ENCODE results near the gene ATG10.
"Not testable (repeated sequence)": the region's sequence is repeated elsewhere in the genome, so short reads cannot be mapped to it uniquely, and the experiment has no call there.

ATG10 gene

DNA sequence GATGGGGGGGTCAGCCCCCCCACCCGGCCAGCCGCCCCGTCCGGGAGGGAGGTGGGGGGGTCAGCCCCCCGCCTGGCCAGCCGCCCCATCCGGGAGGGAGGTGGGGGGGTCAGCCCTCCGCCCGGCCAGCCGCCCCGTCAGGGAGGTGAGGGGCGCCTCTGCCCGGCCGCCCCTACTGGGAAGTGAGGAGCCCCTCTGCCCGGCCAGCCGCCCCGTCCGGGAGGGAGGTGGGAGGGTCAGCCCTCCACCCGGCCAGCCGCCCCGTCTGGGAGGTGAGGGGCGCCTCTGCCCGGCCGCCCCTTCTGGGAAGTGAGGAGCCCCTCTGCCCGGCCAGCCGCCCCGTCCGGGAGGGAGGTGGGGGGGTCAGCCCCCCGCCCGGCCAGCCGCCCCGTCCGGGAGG, 168.0 kb downstream of the ATG10 start:
- DNase-seq: not testable (repeated sequence)

- DNase-seq: no peak
Measured at GRCh38 chr5:82142217-82142841, 170.5 kb downstream of the ATG10 start.

GRCh38 chr5:82142928-82143577, 171.2 kb downstream of the ATG10 start:
- no peak for DNase-seq

- no peak for DNase-seq
Measured at GRCh38 chr5:82147860-82148573, 176.2 kb downstream of the ATG10 start.

DNA sequence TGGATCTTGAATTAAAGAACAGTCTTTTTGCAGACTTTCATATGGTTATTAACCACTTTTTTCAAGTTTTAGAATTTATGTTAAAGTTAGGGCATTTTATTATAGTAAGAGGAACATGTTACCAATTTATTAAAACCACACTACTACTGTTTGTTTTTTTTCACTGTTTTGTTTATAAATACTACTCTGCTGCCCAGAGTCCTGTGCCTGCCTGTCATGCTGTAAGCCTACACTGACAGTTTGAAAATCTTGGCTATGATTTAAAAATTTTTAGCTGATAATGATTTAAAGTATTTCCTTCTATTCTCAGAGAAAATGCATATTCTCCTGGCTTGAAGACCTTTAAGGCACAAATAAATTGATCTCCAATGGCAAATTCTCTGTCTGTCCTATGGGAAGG, 177.6 kb downstream of the ATG10 start:
- DNase-seq: no peak

- DNase-seq: no peak
Measured at GRCh38 chr5:82150559-82150958, 178.7 kb downstream of the ATG10 start.

DNA sequence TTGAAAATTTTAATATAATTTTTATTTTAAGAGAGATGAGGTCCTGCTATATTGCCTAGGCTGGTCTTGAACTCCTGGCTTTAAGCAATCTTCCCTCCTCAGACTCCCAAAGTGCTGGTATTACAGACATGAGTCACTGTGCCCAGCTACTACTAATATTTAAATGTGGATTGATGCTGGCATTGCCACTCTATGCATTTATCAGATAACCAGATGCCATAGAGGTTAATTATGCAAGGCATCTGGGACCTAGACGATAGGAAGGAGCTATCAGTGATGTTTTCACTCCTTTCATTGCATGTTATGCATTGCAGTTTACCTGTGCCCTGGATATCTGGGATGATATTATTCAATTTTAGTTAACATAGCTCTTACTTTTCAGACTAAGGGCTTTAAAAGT, 179.4 kb downstream of the ATG10 start:
- no peak for DNase-seq

- DNase-seq: no peak
Measured at GRCh38 chr5:82151662-82152061, 179.8 kb downstream of the ATG10 start.

- no peak for DNase-seq
Measured at GRCh38 chr5:82152978-82153481, 181.2 kb downstream of the ATG10 start.

DNA sequence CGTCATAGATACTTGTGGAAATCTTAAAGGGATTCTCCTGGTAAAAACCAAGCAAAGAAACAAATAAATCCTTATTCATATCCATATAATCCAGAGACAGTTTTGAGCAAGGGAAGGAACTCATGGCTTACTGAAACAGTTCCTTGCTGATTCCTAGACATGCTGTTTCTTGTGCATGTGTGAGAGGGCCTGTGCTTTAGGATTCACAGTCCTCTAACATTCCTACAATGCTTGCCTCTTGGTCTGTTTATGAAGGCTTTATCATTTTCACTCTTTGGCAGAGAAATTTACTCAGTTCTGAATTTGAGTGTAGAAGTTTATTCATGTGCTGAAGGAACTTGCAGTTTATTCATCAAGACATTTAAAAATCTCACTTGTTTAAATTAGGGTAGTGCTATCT, 183.0 kb downstream of the ATG10 start:
- no peak for DNase-seq

DNA sequence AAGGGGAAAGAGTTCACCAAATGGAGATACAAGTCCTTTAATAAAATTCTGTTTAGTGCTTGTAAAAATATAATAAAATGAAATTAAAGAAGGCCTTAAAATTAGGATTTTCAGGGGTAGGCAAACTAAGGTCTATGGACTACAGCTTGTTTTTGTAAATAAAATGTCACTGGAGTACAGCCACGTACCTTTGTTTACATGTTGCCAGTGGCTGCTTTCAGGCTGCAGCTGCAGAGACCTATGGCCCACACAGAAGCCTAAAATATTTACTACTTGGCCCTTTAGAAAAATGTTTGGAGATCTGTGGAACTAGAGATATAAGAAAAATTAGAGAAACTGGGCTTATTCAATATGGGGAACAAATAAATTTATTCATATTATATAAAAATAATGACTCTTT, 183.5 kb downstream of the ATG10 start:
- no peak for DNase-seq

- no peak for DNase-seq
Measured at GRCh38 chr5:82156874-82157273, 185.1 kb downstream of the ATG10 start.

DNA sequence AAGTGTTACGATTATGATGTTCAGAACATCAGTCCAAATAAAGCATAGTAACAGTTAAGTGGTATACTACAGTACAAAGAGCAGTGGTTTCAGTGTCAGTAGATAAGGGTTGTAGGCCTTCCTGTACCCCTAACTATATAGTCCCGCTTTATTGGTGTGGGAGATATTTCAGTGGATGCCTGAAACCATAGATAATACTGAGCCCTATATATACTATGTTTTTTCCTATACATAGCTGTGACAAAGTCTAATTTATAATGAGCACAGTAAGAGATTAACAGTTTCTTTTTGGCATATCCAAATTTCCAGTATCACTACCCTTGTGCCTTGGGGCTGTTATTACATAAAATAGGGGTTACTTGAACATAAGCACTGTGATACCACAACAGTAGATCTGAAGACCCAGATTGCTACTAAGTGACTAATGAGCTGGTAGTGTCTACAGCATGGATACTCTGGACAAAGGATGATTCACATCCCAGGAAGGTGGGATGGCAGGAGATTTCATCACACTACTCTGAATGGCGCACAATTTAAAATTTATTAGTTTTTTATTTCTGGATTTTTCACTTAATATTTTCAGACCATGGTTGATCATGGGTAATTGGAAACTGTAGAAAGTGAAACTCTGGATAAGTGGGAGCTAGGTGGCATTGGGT, 187.1 kb downstream of the ATG10 start:
- DNase-seq: no peak

GRCh38 chr5:82160948-82161347, 189.1 kb downstream of the ATG10 start:
- no peak for DNase-seq

- DNase-seq: no peak
Measured at GRCh38 chr5:82162573-82162972, 190.8 kb downstream of the ATG10 start.

- no peak for DNase-seq
Measured at GRCh38 chr5:82163452-82164175, 191.8 kb downstream of the ATG10 start.

DNA sequence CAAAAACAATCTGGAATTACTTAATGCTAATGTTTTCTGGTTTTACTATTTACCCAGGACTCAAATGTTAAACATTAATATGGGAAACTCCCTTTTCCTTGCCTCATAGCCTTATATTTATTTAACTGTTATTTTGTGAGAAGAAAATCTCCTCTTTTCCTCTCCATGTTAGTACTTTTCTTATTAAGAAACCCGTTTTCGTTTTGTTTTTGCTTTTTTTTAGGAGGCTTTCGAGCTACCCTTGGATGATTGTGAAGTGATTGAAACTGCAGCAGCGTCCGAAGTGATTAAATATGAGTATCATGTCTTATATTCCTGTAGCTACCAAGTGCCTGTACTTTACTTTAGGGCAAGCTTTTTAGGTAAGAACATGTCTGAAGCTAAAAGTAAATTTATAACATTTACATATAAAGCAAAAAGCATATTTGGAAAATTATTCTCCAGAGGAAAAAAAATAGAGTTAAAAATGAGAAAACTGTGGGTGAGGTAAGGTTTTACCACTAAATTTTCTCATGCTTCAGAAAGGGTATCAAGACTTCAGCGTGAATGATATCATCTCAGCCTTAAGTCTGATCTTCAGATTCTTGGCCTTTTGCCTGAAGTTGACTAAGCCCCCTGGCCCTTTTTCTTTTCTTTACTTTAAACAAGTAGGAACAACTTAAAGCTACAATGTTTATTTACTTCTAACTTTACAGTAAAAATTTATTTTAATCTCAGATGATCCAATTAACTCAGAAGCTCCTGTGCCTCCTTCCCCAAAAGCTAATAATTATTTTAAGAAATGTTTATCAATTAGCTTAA, 192.6 kb downstream of the ATG10 start:
- no peak for DNase-seq

DNA sequence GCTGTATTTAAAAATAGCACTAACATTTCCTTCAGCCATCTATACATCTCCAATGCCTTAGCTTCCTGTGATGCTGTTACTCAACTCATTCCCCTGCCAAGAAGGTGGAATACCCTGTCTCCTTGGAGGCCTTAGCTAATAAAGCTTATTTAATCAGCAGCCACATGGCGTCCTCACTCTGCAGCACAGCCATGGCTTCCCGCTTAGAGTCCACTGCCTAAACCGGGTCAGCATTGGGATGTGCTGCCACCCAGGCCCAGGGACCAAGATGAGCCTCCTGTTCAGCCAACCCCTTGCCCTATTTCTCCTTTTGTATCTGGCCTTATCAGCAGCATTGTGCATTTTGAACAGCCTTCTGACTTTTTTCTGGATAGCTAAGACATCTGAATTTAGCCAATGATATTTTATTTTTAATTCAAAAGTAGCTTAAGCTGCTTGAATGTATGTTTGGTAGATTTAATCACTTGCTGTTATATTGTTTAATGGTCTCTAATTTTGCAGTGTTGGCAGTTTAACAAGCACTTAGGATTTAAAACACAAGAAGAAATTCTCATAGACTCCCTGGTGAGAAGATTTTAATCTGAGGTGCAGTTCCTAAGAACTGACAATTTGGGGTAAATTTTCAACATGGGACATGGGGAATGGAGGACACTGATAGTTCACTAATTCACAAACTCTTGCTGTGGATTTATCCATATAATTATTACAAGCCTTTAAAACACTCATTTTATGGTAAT, 193.3 kb downstream of the ATG10 start:
- no peak for DNase-seq

DNA sequence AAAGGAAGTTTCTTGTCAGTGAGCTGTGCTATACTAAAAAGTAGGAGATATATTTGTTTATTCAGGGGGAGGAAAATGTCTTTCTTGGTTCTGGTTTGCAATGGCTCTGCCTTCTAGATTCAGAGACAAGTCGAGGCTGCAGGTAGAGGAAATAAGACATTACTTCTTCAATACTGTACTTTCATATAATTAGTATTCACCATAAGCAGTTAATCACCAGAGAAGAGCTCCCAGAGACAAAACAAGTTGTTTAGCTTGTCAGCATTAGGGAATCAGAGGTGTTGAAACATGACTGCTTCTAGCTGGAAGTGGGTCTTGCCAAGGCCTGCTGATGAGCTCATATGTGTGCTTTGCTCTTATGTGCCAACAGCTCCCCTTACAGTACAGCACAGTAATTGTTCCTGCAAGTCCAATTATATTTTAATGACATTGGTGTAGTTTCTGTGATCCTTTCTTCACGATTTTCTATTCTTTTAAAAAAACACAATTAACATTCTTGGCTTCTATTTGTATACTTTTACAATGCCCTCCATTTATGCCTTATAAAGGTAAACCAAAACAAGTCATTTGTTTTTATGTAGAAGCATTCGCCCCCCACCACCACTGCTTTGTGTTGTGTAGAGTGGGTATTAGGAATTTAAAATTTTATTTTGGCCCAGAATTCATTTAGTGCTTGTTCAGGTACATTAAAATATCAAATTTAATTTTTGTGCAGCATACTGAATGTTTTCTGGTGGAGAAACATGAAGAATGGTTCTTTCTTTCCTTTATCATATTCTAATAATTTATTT, 194.1 kb downstream of the ATG10 start:
- peak in 1 of 2 experiments; percentile 5 for DNase-seq

GRCh38 chr5:82167372-82167935, 195.6 kb downstream of the ATG10 start:
- DNase-seq: no peak
